Fibroblast of lung (primary cell): ENCODE results near the gene JPH3. TPM values are rescaled to one million over a fixed set of nuclear protein-coding genes. Genes with fewer than 3 reads are reported as not detected.

ENCODE experiments used
- DNase-seq, 2 donors: peaks; one replicate each; pipeline versions ENCODE4 v3.0.0 to v3.0.0-alpha.2; 2010; ENCODE audit warnings: low read depth in 2 of 2
- H2AFZ ChIP-seq: 2 replicates; pipeline ENCODE4 v1.5.1; 2012; ENCODE audit warnings: low read length, control low read depth, inconsistent platforms
- H3K27ac ChIP-seq: 2 replicates; pipeline ENCODE4 v1.5.1; 2011; ENCODE audit warnings: low read length, control low read depth; ENCODE audit not compliant: insufficient read depth
- H3K27me3 ChIP-seq: 2 replicates; pipeline ENCODE4 v1.5.1; 2011; ENCODE audit warnings: mild to moderate bottlenecking, low read length; ENCODE audit not compliant: control insufficient read depth, insufficient read depth
- H3K36me3 ChIP-seq: 2 replicates; pipeline ENCODE4 v1.5.1; 2011; ENCODE audit warnings: low read length; ENCODE audit not compliant: control insufficient read depth, insufficient read depth
- H3K4me1 ChIP-seq: 2 replicates; pipeline ENCODE4 v1.5.1; 2011; ENCODE audit warnings: low read length; ENCODE audit not compliant: control insufficient read depth, insufficient read depth; ENCODE audit errors: extremely low read depth
- H3K4me2 ChIP-seq: 2 replicates; pipeline ENCODE4 v1.5.1; 2011; ENCODE audit warnings: low read length, control low read depth; ENCODE audit not compliant: insufficient read depth; ENCODE audit errors: extremely low read depth
- H3K4me3 ChIP-seq, 4 experiments: fragments of 200-600 bp in 1 of 4; sonication (generic) in 1 of 4; replicated peaks in 1 of 4; 2 replicates each; pipeline ENCODE4 v1.5.1; 2011 to 2016; ENCODE audit warnings: low read length in 4 of 4, low read depth in 3 of 4, mild to moderate bottlenecking in 3 of 4, control low read depth in 2 of 4, inconsistent platforms in 1 of 4, mixed read lengths in 1 of 4; ENCODE audit not compliant: insufficient read depth in 1 of 4; ENCODE audit errors: control extremely low read depth in 1 of 4
- H3K79me2 ChIP-seq: 2 replicates; pipeline ENCODE4 v1.5.1; 2012; ENCODE audit warnings: mild to moderate bottlenecking, low read length, inconsistent platforms; ENCODE audit not compliant: control insufficient read depth, insufficient read depth
- H3K9ac ChIP-seq: 2 replicates; pipeline ENCODE4 v1.5.1; 2011; ENCODE audit warnings: mild to moderate bottlenecking, low read length, control low read depth; ENCODE audit not compliant: insufficient read depth
- H3K9me3 ChIP-seq: 2 replicates; pipeline ENCODE4 v1.5.1; 2012; ENCODE audit warnings: low read depth, low read length; ENCODE audit not compliant: control insufficient read depth, insufficient read depth
- H4K20me1 ChIP-seq: 2 replicates; pipeline ENCODE4 v1.5.1; 2011; ENCODE audit warnings: low read length; ENCODE audit not compliant: control insufficient read depth, insufficient read depth; ENCODE audit errors: extremely low read depth
- CTCF ChIP-seq, 2 donors: IDR thresholded peaks in 1 of 2; conservative IDR thresholded peaks in 1 of 2; 1 replicate in 1 of 2; 2 replicates in 1 of 2; pipeline ENCODE4 v1.5.1; 2011 to 2012; ENCODE audit warnings: low read length in 2 of 2, control low read depth in 1 of 2, inconsistent platforms in 1 of 2, low read depth in 1 of 2, mild to moderate bottlenecking in 1 of 2
- EZH2 ChIP-seq: IDR thresholded peaks from 2 replicates; pipeline ENCODE4 v1.5.1; 2012; ENCODE audit warnings: low read length, control low read depth, mild to moderate bottlenecking; ENCODE audit errors: missing control alignments
- polyA plus RNA-seq, 2 donors: library from polyadenylated mRNA; depleted of rRNA in 1 of 2; stranded (reverse) in 1 of 2; unstranded in 1 of 2; fragments of >200 nt; gene quantifications; 2 replicates each; pipeline ENCODE4 v1.2.1, GENCODE V29; 2011 to 2012; ENCODE audit warnings: missing spikeins in 1 of 2
- total RNA-seq: library from RNA; depleted of rRNA; stranded (reverse); fragments of >200 nt; gene quantifications from 2 replicates; pipeline ENCODE4 v1.2.1, GENCODE V29; 2014

Gene JPH3
- total and polyA plus RNA-seq, 2 donors (not counting 1 experiment from before 2014, with no cell fraction given), result 0.01 TPM; not detected in 1

- TF ChIP-seq CTCF (conservative IDR thresholded peaks at IDR 0.05 in 1 of 2, IDR thresholded peaks at IDR 0.05 in 1 of 2; ENCODE audit: low read depth in 1 of 2, low read length in 2 of 2) (no peak), EZH2 (no peak)
- Histone ChIP-seq H3K4me3 (no peak overlapping the region), H4K20me1 (no peaks in the 10 kb centered on the region), H3K27me3 (peaks cover 14% of the 10 kb centered on the region), H3K9ac (no peak overlapping the region), H3K4me2 (no peak overlapping the region), H2AFZ (no peak overlapping the region), H3K9me3 (no peaks in the 10 kb centered on the region), H3K36me3 (no peaks in the 10 kb centered on the region), H3K4me1 (no peaks in the 10 kb centered on the region), H3K27ac (no peak overlapping the region), H3K79me2 (no peaks in the 10 kb centered on the region)
- DNase-seq, result no peak
Observed at GRCh38 chr16:87652799-87653198, 50.5 kb downstream of the JPH3 start.

- TF ChIP-seq EZH2 (no peak), CTCF (conservative IDR thresholded peaks at IDR 0.05 in 1 of 2, IDR thresholded peaks at IDR 0.05 in 1 of 2; ENCODE audit: low read depth in 1 of 2, low read length in 2 of 2) (peak; percentile 42 to 50)
- H3K4me2 ChIP-seq, result no peak overlapping the region
- no peak overlapping the region for H3K27ac ChIP-seq
- H3K27me3 ChIP-seq, result peaks cover 12% of the 10 kb centered on the region
- no peak overlapping the region for H2AFZ ChIP-seq
- H3K9ac ChIP-seq, result no peak overlapping the region
- H4K20me1 ChIP-seq, result no peaks in the 10 kb centered on the region
- H3K79me2 ChIP-seq, result no peaks in the 10 kb centered on the region
- peak; percentile 3 to 4 for DNase-seq
- H3K9me3 ChIP-seq, result no peaks in the 10 kb centered on the region
- H3K36me3 ChIP-seq, result no peaks in the 10 kb centered on the region
- no peaks in the 10 kb centered on the region for H3K4me1 ChIP-seq
- H3K4me3 ChIP-seq, result no peak overlapping the region
Observed at GRCh38 chr16:87653234-87653633, 50.9 kb downstream of the JPH3 start.

GRCh38 chr16:87654826-87655225 is 52.5 kb downstream of the JPH3 start:
- H4K20me1 ChIP-seq, result no peaks in the 10 kb centered on the region
- H2AFZ ChIP-seq, result no peak overlapping the region
- H3K27ac ChIP-seq, result no peak overlapping the region
- no peaks in the 10 kb centered on the region for H3K79me2 ChIP-seq
- peaks cover 9% of the 10 kb centered on the region for H3K27me3 ChIP-seq
- no peaks in the 10 kb centered on the region for H3K36me3 ChIP-seq
- no peak overlapping the region for H3K4me2 ChIP-seq
- TF ChIP-seq EZH2 (no peak), CTCF (conservative IDR thresholded peaks at IDR 0.05 in 1 of 2, IDR thresholded peaks at IDR 0.05 in 1 of 2; ENCODE audit: low read depth in 1 of 2, low read length in 2 of 2) (no peak)
- no peak overlapping the region for H3K4me3 ChIP-seq
- no peaks in the 10 kb centered on the region for H3K9me3 ChIP-seq
- H3K9ac ChIP-seq, result no peak overlapping the region
- no peak for DNase-seq
- H3K4me1 ChIP-seq, result no peaks in the 10 kb centered on the region
